C4-2B (cell line): ENCODE data around the gene GALNT9.

Experiments used
- H3K27ac ChIP-seq: fragments of 450-650 bp; 2 replicates; pipeline ENCODE4 v1.5.1; 2017
- CTCF ChIP-seq: fragments of 450-650 bp; conservative IDR thresholded peaks from 2 replicates; pipeline ENCODE4 v1.5.1; 2017; ENCODE audit warnings: mild to moderate bottlenecking
- ZFX ChIP-seq: fragments of 450-650 bp; IDR thresholded peaks from 2 replicates; pipeline ENCODE4 v1.6.1; 2017

Gene GALNT9

DNA sequence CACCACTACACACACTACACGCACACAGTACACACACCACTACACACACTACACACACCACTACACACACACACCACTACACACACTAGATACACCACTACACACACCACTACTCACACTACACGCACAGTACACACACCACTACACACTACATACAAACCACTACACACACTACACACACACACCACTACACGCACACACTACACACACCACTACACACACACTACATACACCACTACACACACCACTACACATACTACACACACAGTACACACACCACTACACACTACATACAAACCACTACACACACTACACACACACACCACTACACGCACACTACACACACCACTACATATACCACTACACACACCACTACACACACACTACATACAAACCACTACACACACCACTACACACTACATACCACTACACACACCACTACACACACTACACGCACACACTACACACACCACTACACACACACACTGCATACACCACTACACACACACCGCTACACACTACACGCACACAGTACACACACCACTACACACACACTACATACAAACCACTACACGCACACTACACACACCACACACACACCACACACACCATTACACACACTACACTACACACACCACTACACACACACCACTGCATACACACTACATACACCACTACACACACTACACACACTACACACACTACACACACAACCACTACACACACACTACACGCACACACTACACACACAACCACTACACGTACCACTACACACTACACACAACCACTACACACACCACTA lies 173.4 kb downstream of the GALNT9 start:
- TF ChIP-seq ZFX (no peak), CTCF (no peak)
- no peak overlapping the region for H3K27ac ChIP-seq

DNA sequence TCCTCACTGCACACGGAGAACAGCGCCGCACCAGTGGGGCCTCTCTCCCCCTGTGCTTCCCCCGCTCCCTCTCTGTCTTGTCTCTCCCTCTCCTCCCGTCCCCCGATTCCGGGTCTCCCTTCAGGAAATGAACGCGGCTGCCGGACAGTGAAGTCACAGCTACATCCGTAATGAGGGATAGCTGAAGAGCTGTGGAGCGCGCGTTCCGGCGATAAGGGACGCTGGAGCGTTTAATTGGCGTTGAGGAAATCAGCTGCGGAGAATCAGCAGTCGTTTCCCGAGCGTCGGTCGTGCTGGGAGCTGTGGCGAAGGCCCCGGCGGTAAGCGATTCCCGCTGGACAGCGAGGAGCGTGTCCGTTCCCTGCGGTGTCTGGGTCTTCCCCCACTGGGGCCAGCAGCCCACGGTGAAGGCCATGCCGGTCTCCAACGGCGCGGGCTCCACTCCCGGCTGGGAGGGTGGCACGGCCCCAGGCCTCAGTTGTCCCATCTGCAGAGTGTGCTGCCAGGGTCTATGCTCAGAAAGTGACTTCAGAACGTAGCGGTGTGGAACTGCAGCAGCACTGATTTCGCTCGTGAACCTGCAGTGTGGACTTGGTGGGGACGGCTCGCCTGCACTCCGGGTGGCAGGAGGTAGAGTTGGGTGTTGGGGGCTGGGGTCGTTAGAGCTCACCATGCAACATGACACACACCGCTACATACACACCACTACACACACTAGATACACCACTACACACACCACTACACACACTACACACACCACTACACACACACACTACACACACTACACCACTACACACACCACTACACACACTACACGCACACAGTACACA lies 174.2 kb downstream of the GALNT9 start:
- TF ChIP-seq ZFX (no peak), CTCF (no peak)
- no peak overlapping the region for H3K27ac ChIP-seq

GRCh38 chr12:132154341-132154761 lies 175.0 kb downstream of the GALNT9 start:
- no peak overlapping the region for H3K27ac ChIP-seq
- TF ChIP-seq ZFX, result no peak
- TF ChIP-seq CTCF, result no peak

DNA sequence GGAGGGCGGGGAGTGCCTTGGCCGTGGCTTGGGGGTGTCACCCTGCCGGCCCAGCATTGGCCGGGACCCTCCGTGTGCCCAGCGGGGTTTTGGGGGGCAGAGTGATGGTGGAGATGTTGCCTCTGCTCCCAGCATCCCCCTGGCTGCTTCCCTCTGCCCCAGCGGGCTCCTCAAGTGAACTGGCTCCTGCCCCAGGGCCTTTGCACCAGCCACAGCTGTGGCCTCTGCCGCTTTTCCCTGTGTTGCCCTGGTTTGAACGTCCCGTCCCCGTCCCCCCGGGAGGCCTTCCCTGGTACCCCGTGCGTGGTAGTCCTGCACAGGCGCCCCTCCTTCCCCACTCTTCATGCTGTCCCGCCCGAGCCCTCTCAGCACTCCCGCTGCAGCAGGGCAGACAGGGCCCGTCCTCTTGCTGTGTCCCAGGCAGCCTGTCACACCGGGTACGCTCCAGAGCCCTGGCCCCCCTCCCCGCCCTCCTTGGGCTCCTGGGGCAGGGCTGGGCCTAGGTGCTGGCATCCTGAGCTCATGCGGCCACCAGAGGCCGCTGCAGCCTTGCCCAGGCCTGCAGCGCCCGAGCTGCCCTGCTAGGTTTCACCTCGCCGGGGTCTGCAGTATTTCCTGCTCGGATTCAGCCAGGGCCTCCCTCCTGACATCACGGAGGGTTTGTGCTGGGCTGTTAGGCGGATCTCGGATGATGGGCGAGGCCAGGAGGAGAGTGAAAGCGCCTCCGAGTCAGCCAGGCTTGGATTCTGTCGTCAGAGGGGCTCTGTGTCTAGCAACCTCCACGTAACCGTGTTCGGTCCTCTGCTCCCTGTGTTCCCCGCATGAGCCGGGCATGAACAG lies 175.7 kb downstream of the GALNT9 start:
- TF ChIP-seq ZFX (no peak), CTCF (peak; percentile 92)
- H3K27ac ChIP-seq, result no peak overlapping the region

- TF ChIP-seq ZFX, result no peak
- TF ChIP-seq CTCF, result no peak
- H3K27ac ChIP-seq, result no peak overlapping the region
Observed at GRCh38 chr12:132152953-132153352, 176.4 kb downstream of the GALNT9 start.

- TF ChIP-seq ZFX, result no peak
- TF ChIP-seq CTCF, result no peak
- H3K27ac ChIP-seq, result no peak overlapping the region
Observed at GRCh38 chr12:132152411-132152821, 177.0 kb downstream of the GALNT9 start.
